Glomerular visceral epithelial cell (primary cell): ENCODE measurements around the gene HEPACAM2.

Experiments
- DNase-seq: peaks from one replicate; pipeline ENCODE4 v3.0.0-alpha.2; 2016; ENCODE audit errors: extremely low spot score

The HEPACAM2 gene

GRCh38 chr7:93202594-93203250 is 23.5 kb downstream of the HEPACAM2 start:
- no peak for DNase-seq

- DNase-seq = no peak
Measured at GRCh38 chr7:93198472-93198871, 27.8 kb downstream of the HEPACAM2 start.

- DNase-seq = no peak
Measured at GRCh38 chr7:93196336-93196735, 29.9 kb downstream of the HEPACAM2 start.

DNA sequence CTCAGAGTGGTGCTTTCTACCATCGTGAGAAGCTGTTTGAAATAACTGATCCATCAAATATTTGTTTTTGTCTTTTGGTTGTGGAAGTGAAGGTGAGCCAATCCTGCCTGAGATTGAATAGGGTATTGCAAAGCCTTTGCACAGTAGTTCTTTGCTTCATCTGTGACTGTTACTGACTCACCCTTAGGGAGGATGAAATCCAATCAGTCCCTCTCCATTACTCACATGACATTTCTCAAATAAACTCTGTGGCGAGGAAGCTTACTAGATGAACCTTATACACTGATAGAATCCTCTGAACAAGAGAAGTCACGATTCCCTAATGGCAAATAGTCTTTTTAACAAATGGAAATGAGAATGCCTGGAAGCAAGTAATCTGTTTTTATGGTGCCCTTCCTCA is 31.9 kb downstream of the HEPACAM2 start:
- DNase-seq = no peak

- DNase-seq = no peak
Measured at GRCh38 chr7:93188870-93189634, 37.2 kb downstream of the HEPACAM2 start.

GRCh38 chr7:93185303-93186027 is 40.8 kb downstream of the HEPACAM2 start:
- DNase-seq = no peak

- DNase-seq = no peak
Measured at GRCh38 chr7:93179173-93179572, 47.1 kb downstream of the HEPACAM2 start.

DNA sequence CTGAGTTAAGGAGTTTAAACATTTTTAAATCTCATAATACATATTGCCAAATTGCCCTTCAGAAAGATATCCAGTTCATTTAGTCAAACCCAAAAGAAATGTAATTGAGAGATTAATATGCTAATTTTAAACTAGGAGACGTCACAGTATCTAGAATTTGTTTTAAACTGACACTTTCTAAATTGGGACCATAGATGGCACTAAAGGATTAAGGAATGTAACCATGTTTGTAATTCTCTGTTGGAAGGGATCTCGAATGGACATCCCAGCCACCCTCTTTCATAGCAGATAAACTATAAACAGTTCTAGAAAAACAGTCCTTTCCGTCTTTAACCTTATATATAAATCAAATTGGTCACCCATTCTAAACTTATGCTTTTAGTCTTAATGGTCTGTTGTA is 48.1 kb downstream of the HEPACAM2 start:
- DNase-seq = no peak

DNA sequence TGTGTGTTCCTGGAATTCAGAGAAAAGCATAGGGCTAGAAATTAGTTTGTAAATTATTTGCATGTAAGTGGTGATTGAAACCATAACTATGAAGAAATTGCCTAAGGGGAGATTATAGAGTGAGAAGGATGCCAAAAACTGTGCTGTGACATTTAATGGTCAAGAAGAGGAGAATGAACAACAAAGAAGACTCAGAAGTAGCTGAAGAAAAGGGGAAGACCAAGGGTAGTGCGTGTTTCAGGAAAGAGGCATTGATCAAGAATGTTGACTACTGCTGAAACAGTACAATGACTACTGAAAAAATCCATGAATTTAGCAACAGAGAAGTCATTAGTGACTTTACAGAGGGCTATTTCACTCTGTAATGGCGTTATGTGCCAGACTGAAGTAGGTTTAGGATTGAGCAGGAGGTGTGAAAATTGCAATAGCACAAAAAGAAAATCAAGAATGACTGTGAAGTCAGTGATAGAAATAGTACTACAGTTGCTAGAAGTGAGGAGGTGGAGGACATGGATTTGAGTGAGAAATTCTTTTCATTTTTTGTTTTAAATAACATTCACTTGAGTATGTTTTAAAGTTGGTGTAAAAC is 49.2 kb downstream of the HEPACAM2 start:
- DNase-seq = no peak

GRCh38 chr7:93175219-93175618 is 51.0 kb downstream of the HEPACAM2 start:
- DNase-seq = no peak

DNA sequence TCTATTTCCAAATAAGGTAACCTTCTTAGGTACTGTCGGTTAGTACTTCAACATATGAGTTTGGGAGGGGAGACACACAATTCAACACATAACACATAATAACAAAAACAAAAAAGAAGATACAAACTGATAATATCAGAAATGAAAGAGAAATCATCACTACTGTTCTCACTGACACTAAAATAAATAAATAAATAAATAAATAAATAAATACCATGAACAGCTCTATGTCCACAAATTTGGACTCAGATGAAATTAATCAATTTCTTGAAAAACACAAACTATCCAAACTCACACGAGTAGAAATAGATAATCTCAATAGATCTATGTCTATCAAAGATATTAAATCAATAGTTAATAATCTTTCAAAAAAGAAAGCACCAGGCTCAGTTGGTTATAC is 53.6 kb downstream of the HEPACAM2 start:
- DNase-seq = no peak

- DNase-seq = no peak
Measured at GRCh38 chr7:93171606-93172226, 54.6 kb downstream of the HEPACAM2 start.

DNA sequence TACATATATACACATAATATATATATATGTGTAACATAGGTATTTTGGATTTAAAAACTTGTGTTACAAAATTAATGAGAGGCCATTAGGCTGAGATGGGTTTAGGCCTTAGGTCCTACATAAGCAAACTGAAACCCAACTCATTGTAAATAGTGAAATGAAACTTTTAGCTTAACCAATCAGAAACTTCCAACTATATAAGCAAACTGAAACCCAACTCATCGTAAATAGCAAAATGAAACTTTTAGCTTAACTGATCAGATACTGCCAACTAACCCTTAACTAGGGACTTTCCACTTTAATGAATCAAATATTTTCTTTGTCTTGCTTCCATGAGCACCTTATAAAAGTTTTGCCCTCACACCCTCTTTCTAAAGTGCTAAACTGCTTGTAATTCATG is 60.8 kb downstream of the HEPACAM2 start:
- no peak for DNase-seq

DNA sequence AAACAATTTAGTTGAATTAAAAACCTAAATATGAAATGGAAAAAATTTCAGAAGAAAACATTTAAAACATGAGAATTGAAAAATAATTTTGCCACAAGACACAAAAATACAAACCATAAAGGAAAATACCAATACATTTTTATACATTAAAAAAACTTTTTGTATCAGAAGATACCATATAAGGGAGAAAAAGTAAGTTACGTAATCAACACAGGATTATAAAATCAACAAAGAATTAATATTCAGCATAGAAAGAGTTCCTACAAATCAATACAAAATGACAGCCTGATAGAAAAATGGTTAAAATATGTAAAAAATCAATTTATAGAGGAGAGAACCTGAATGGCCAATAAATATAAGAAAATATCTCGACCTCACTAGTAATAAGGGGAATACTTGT is 61.5 kb downstream of the HEPACAM2 start:
- DNase-seq = no peak

DNA sequence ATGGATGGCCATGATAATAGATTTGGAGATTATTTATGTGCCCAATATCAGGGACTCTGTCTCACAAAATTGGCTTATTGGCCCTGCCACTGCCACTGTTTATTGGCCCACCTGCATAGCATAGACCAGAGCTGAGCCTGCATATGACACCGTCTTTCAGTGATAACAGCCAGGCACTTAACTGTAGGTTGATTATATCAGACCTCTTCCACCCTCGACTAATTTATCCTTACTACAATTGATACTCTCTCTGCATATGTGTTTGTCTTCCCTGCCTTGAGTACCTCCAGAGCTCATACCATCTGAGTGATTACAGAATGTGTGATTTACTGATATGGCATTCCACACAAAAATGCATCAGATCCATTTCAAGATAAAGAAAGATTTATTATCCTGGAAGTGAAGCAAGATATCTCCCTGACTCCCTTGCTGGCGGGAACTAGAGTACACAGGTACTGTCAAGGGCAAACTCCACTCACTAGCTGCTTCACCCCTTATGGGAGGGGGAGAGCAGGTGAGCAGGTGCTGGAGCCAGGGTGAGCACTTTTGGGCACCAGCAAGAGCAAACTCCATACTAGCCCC is 65.0 kb downstream of the HEPACAM2 start:
- no peak for DNase-seq

GRCh38 chr7:93160410-93160809 is 65.9 kb downstream of the HEPACAM2 start:
- peak; percentile 12 for DNase-seq

GRCh38 chr7:93159490-93159889 is 66.8 kb downstream of the HEPACAM2 start:
- DNase-seq = peak; percentile 42

DNA sequence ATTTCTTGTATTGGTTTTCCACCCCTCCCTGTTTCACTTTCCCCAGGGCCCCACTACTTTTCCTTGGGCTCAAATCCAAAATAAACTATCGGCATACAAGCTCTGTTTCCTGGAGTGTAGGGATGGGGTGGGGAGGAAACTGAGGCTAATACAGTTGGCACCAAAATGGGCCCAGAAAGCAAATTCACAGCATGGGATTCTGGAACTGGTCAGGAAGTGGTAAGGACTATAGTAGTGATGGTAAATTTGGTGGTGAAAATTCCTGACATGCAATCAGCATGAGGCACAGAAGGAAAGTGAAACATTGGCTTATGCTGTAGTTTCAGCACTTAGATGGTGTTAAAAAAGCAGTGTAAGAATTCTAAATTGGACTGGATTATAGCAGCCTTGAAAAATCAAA is 69.4 kb downstream of the HEPACAM2 start:
- DNase-seq = peak; percentile 89

GRCh38 chr7:93150200-93150835 is 76.0 kb downstream of the HEPACAM2 start:
- DNase-seq = peak; percentile 51

DNA sequence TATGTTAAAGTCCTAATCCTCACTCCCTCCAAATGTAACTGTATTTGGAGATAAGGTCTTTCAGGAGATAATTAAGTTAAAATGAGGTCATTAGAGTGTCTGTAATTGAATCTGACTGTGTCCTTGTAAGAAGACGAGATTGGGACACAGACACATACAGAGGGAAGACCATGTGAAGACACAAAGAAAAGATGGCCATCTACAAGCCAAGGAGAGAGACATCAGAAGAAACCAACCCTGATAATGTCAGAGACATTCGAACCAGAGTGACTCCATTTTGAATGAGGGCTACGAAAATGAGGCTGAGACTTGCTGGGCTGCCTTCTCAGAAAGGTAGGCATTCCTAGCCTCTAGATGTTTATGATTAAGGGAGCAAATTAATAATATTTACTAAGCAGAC is 77.5 kb downstream of the HEPACAM2 start:
- DNase-seq = no peak

GRCh38 chr7:93148144-93148543 is 78.1 kb downstream of the HEPACAM2 start, which contains the start of gene SAMD9L:
SAMD9L (minus strand) TSS chr7:93148385; CDS start chr7:93135971, 12,414 bp downstream.
- peak; percentile 21 for DNase-seq
